OCI-LY3 (cell line): Measurements from ENCODE around the gene BCAP29.

ENCODE experiments used
- H2AFZ ChIP-seq: fragments of 200-600, 300-600 bp; shearing (Covaris generic); 2 replicates; pipeline ENCODE4 v1.6.0; 2014; ENCODE audit warnings: antibody characterized with exemption, low read depth, low read length
- H3K27ac ChIP-seq: fragments of 200-600, 300-600 bp; sonication (generic); 2 replicates; pipeline ENCODE4 v1.5.1; 2014; ENCODE audit warnings: mild to moderate bottlenecking, low read length, moderate library complexity, mixed read lengths
- H3K27me3 ChIP-seq: fragments of 200-600, 300-600 bp; sonication (generic); 2 replicates; pipeline ENCODE4 v1.6.1; 2014; ENCODE audit warnings: low read depth, low read length, mixed read lengths
- H3K36me3 ChIP-seq: fragments of 200-600, 300-600 bp; sonication (generic); replicated peaks from 2 replicates; pipeline ENCODE3; 2014; ENCODE audit warnings: low read depth, low read length, mixed read lengths
- H3K4me1 ChIP-seq: fragments of 300-600, 200-600 bp; sonication (generic); 2 replicates; pipeline ENCODE4 v1.6.1; 2014; ENCODE audit warnings: low read length, mixed read lengths
- H3K4me2 ChIP-seq: fragments of 200-600, 300-600 bp; sonication (generic); 2 replicates; pipeline ENCODE4 v1.6.1; 2014; ENCODE audit warnings: low read length, mixed read lengths
- H3K4me3 ChIP-seq: fragments of 300-600, 200-600 bp; sonication (generic); 2 replicates; pipeline ENCODE4 v1.5.1; 2014; ENCODE audit warnings: antibody characterized with exemption, mild to moderate bottlenecking, low read length, moderate library complexity
- H3K79me2 ChIP-seq: fragments of 300-600, 200-600 bp; shearing (Covaris generic); 2 replicates; pipeline ENCODE4 v1.6.1; 2014; ENCODE audit warnings: mild to moderate bottlenecking, low read length, mixed read lengths
- H3K9ac ChIP-seq: fragments of 300-600, 200-600 bp; shearing (Covaris generic); 2 replicates; pipeline ENCODE4 v1.6.0; 2014; ENCODE audit warnings: mild to moderate bottlenecking, low read length, moderate library complexity
- H3K9me3 ChIP-seq: fragments of 200-600, 300-600 bp; shearing (Covaris generic); 2 replicates; pipeline ENCODE4 v1.6.1; 2014; ENCODE audit warnings: low read length, mixed read lengths; ENCODE audit not compliant: insufficient read depth
- H4K20me1 ChIP-seq: fragments of 200-600, 300-600 bp; sonication (generic); 2 replicates; pipeline ENCODE4 v1.6.1; 2016; ENCODE audit warnings: low read length, mixed read lengths; ENCODE audit not compliant: insufficient read depth
- EZH2phosphoT487 ChIP-seq: fragments of 200-600 bp; shearing (Covaris generic); IDR thresholded peaks from 2 replicates; pipeline ENCODE4 v1.6.1; 2018; ENCODE audit warnings: antibody characterized with exemption, mixed run types, low read depth
- TF ChIP-seq, protein P1 (sequence below): fragments of 200-600, 300-600 bp; sonication (generic); IDR thresholded peaks from 2 replicates; pipeline ENCODE4 v1.5.1; 2014; ENCODE audit warnings: antibody characterized with exemption, low read length, low read depth

The BCAP29 gene

DNA sequence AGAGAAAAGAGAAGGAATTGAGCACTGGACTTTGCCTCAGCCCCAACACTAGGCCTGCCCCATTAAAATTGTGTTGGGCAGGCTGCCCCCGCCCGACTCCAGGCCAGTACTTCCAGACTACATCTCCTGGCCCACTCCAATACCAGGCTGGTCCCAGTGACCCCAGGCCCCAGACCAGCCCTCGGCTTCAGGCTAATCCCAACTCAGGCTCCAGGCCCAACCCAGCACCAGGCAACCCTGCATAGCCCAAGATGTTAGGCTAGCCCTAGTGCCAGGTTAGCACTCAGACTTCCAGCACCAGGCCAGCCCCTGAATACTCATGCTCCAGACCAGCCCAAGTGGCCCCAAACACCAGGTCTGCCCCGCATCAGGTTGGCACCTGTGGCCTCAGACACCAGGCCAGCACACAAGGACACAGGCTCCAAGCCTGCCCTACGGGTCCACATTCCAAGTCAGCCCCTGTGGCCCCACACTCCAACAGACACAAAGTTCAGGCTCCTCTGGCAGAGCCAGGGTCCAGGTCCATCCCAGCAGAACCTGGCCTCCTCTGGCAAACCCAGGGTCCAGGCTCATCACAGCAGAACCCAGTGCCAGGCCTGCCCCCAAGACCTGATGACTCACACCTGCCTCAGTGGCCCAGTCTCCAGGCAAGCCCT lies 36.6 kb upstream of the BCAP29 start:
- H3K9ac ChIP-seq = no peak overlapping the region
- H3K79me2 ChIP-seq = peaks cover 5% of the 10 kb centered on the region; the same call in 1 of the 2 replicates
- no peaks in the 10 kb centered on the region for H4K20me1 ChIP-seq
- H3K27ac ChIP-seq = no peak overlapping the region
- H3K4me1 ChIP-seq = no peaks in the 10 kb centered on the region
- no peak overlapping the region for H3K4me3 ChIP-seq
- H3K27me3 ChIP-seq = no peaks in the 10 kb centered on the region
- H2AFZ ChIP-seq = no peak overlapping the region
- H3K4me2 ChIP-seq = no peak overlapping the region
- no peak for TF ChIP-seq EZH2phosphoT487
- TF ChIP-seq, protein P1, sequence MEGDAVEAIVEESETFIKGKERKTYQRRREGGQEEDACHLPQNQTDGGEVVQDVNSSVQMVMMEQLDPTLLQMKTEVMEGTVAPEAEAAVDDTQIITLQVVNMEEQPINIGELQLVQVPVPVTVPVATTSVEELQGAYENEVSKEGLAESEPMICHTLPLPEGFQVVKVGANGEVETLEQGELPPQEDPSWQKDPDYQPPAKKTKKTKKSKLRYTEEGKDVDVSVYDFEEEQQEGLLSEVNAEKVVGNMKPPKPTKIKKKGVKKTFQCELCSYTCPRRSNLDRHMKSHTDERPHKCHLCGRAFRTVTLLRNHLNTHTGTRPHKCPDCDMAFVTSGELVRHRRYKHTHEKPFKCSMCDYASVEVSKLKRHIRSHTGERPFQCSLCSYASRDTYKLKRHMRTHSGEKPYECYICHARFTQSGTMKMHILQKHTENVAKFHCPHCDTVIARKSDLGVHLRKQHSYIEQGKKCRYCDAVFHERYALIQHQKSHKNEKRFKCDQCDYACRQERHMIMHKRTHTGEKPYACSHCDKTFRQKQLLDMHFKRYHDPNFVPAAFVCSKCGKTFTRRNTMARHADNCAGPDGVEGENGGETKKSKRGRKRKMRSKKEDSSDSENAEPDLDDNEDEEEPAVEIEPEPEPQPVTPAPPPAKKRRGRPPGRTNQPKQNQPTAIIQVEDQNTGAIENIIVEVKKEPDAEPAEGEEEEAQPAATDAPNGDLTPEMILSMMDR = no peak
- no peaks in the 10 kb centered on the region for H3K9me3 ChIP-seq
- H3K36me3 ChIP-seq = peaks cover 17% of the 10 kb centered on the region

DNA sequence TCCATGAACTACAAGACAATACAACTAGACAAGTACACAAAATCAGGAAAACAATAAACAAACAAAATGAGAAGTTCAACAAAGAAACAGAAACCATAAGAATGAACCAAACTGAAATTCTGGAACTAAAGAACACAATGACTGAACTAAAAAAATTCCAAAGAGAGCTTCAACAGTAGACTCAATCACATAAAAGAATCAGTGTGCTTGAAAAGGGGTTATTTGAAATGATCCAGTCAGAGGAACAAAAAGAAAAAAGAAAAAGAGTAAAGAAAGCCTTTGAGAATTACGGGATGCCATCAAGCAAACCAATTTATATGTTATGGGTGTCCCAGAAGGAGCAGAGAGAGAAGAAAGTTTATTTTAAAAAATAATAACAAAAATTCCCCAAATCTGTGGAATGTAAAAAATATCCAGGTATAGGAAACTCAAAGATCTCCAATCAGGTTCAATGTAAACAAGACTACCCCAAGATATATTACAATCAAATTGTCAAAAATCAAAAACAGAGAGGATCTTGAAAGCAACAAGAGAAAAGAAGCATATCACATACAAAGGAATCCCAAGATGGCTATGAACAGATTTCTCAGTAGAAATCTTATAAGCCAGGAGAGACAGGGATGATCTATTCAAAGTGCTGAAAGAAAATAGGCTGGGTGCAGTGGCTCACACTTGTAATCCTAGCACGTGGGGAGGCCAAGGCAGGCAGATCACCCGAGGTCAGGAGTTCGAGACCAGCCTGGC lies 35.0 kb upstream of the BCAP29 start:
- peaks cover 17% of the 10 kb centered on the region for H3K36me3 ChIP-seq
- peaks cover 5% of the 10 kb centered on the region; the same call in 1 of the 2 replicates for H3K79me2 ChIP-seq

DNA sequence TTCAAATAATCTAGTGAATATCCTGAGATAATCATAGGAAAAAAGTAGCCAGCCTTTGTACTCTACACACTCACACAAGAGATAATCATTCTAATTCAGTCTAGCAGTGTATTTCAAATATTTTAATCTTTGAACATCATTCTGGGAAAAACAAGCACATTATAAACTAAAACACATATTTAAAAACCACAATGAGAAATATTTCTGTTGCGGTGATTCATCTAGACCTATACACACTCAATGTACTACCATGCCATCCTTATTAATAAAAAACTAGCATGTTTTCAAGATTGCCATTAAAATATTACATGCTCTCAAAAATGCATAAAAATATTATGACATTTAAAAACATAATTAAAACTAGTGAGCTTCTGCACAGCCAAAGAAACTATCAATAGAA lies 28.1 kb upstream of the BCAP29 start:
- H3K36me3 ChIP-seq = peaks cover 8% of the 10 kb centered on the region
- no peaks in the 10 kb centered on the region for H3K9me3 ChIP-seq
- no peaks in the 10 kb centered on the region for H3K27me3 ChIP-seq
- no peak overlapping the region for H3K9ac ChIP-seq
- no peak overlapping the region for H3K4me2 ChIP-seq
- no peak overlapping the region for H3K27ac ChIP-seq
- no peaks in the 10 kb centered on the region for H3K79me2 ChIP-seq
- H4K20me1 ChIP-seq = no peaks in the 10 kb centered on the region
- H2AFZ ChIP-seq = no peak overlapping the region
- H3K4me3 ChIP-seq = no peak overlapping the region
- TF ChIP-seq, protein P1 = no peak
- no peak for TF ChIP-seq EZH2phosphoT487
- no peaks in the 10 kb centered on the region for H3K4me1 ChIP-seq

More for the DNA sequence above, 35.0 kb upstream of the BCAP29 start:
- Histone ChIP-seq H3K4me2 (no peak overlapping the region), H2AFZ (no peak overlapping the region), H3K27ac (no peak overlapping the region), H3K27me3 (no peaks in the 10 kb centered on the region), H3K9ac (no peak overlapping the region), H3K9me3 (no peaks in the 10 kb centered on the region), H3K4me3 (no peak overlapping the region), H3K4me1 (no peaks in the 10 kb centered on the region), H4K20me1 (no peaks in the 10 kb centered on the region)
- TF ChIP-seq, protein P1 = no peak
- no peak for TF ChIP-seq EZH2phosphoT487

DNA sequence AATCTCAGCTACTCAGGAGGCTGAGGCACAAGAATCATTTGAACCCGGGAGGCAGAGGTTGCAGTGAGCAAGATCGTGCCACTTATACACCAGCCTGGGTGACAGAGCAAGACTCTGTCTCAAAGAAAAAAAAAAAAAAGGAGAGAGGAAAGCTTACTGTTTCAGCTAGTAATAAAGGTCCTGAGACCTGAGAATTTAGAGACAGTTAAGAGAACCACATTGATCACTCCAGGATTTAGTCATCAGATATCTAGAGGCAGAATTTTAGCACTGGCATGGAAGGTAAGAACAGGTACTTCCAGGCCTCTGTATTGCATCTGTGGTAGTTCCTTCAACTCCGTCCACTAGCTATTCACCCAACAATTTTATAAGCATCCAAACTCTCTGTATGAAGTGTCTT lies 24.2 kb upstream of the BCAP29 start:
- H3K27ac ChIP-seq = no peak overlapping the region
- no peak overlapping the region for H3K4me3 ChIP-seq
- no peak overlapping the region for H3K4me2 ChIP-seq
- H3K27me3 ChIP-seq = no peaks in the 10 kb centered on the region
- no peaks in the 10 kb centered on the region for H4K20me1 ChIP-seq
- peaks cover 15% of the 10 kb centered on the region for H3K36me3 ChIP-seq
- H3K9ac ChIP-seq = no peak overlapping the region
- no peak overlapping the region for H2AFZ ChIP-seq
- H3K79me2 ChIP-seq = no peaks in the 10 kb centered on the region; the same call in 1 of the 2 replicates
- H3K4me1 ChIP-seq = no peaks in the 10 kb centered on the region
- no peak for TF ChIP-seq EZH2phosphoT487
- TF ChIP-seq, protein P1 = no peak
- H3K9me3 ChIP-seq = no peaks in the 10 kb centered on the region
